HepG2 (cell line): ENCODE results near the gene CENPE. TPM values are rescaled to one million over a fixed set of nuclear protein-coding genes. Genes with fewer than 3 reads are reported as not detected.
A peak's percentile ranks its signal among the peaks of the same experiment; 100 is the strongest.

Experiments
- AHDC1 ChIP-seq: sonication (generic); formaldehyde crosslinking; IDR thresholded peaks from 2 replicates; pipeline ENCODE4 v1.5.1; 2020; ENCODE audit warnings: mild to moderate bottlenecking, missing genetic modification reagents, borderline replicate concordance
- FOSL1 ChIP-seq: sonication (generic); formaldehyde crosslinking; IDR thresholded peaks from 2 replicates; pipeline ENCODE4 v1.9.0; 2021; ENCODE audit warnings: missing genetic modification reagents, borderline replicate concordance
- PLRG1 ChIP-seq: fragments of 450-650 bp; conservative IDR thresholded peaks from 2 replicates; pipeline ENCODE4 v1.6.1; 2016
- RXRB ChIP-seq: IDR thresholded peaks from 2 replicates; pipeline ENCODE4 v1.6.1; 2016; ENCODE audit warnings: borderline replicate concordance, missing genetic modification reagents, missing compliant biosample characterization
- SNAPC2 ChIP-seq: sonication (generic); formaldehyde crosslinking; IDR thresholded peaks from 2 replicates; pipeline ENCODE4 v1.8.1; 2022; ENCODE audit warnings: mild to moderate bottlenecking, missing genetic modification reagents
- ZNF136 ChIP-seq: sonication (generic); formaldehyde crosslinking; IDR thresholded peaks from 2 replicates; pipeline ENCODE4 v1.8.1; 2022; ENCODE audit warnings: low read depth, mild to moderate bottlenecking, moderate library complexity, missing genetic modification reagents
- ZNF263 ChIP-seq: sonication (generic); formaldehyde crosslinking; IDR thresholded peaks from 2 replicates; pipeline ENCODE4 v1.4.0; 2020; ENCODE audit warnings: missing genetic modification reagents
- ZNF292 ChIP-seq: sonication (generic); formaldehyde crosslinking; IDR thresholded peaks from 2 replicates; pipeline ENCODE4 v1.8.1; 2022; ENCODE audit warnings: mild to moderate bottlenecking, low read depth, missing genetic modification reagents, borderline replicate concordance
- ZNF646 ChIP-seq: sonication (generic); formaldehyde crosslinking; IDR thresholded peaks from 2 replicates; pipeline ENCODE4 v1.9.0; 2021; ENCODE audit warnings: mild to moderate bottlenecking, missing genetic modification reagents
- polyA plus RNA-seq, 8 experiments: library from polyadenylated mRNA; depleted of rRNA in 3 of 8; stranded (reverse) in 7 of 8; unstranded in 1 of 8; fragments of >200 nt; fragmentation: Illumina TruSeq in 4 of 8; extraction: Trizol in 4 of 8; gene quantifications; 2 replicates each; pipeline versions ENCODE4 v1.2.1 to v1.2.3, GENCODE V29; 2011 to 2016; ENCODE audit warnings: low read depth in 4 of 8, missing spikeins in 1 of 8, mixed read lengths in 1 of 8; ENCODE audit not compliant: insufficient read depth in 1 of 8
- total RNA-seq, 5 experiments: library from RNA; depleted of rRNA; stranded (reverse); fragments of >200 nt; fragmentation: Illumina TruSeq; extraction: Trizol; gene quantifications; 2 replicates each; pipeline ENCODE4 v1.2.3, GENCODE V29; 2016; ENCODE audit warnings: low read depth in 1 of 5
- TF ChIP-seq, protein P1 (sequence below): sonication (generic); formaldehyde crosslinking; IDR thresholded peaks from 2 replicates; pipeline ENCODE4 v1.8.0; 2022; ENCODE audit warnings: missing genetic modification reagents, mild to moderate bottlenecking, moderate library complexity, borderline replicate concordance

CENPE gene
- total and polyA plus RNA-seq, 2 of the 13 experiments (the other 11 are each of a cell fraction or from before 2014, with no cell fraction given) = 2.1 to 19.8 TPM

DNA sequence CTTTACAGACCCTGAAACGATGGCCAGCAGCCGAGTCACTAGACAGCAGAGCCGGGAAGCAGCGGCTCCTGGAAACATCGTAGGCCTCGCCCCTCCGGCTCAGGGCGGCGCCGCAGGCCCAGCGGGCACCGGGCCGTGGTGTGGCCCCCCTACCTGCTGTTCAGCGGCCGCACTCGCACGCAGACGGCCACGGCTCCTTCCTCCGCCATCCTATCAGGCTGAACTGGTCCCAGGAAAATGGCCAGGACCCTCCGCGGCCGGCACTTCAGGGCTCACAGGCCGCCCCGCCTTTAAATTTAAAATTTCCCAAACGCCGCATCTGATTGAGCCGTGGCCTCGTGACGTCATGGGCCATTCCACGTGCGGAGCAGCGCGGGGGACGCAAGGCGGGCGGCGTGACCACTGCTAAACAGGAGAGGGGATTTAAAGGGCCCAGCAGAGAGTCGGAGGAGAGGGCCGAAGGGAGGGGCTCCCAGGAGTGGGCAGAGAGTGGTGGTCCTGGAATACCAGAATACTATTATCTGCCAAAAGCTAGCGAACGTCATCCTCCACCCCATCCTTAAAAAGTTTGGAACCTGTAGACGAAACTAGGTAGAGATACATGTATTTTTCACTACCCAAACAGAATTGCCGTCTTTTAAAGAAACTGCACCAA is at the start of gene CENPE (continued):
- TF ChIP-seq AHDC1 (CRISPR knock-in tag) (no peak), ZNF263 (CRISPR knock-in tag) (no peak), FOSL1 (no peak), ZNF646 (no peak), ZNF292 (no peak; the same call in 1 of the 2 replicates), SNAPC2 (CRISPR knock-in tag) (peak; percentile 79), PLRG1 (no peak), ZNF136 (CRISPR knock-in tag) (peak; percentile 72; the same call in 1 of the 2 replicates), RXRB (CRISPR knock-in tag) (no peak)
- TF ChIP-seq, protein P1, sequence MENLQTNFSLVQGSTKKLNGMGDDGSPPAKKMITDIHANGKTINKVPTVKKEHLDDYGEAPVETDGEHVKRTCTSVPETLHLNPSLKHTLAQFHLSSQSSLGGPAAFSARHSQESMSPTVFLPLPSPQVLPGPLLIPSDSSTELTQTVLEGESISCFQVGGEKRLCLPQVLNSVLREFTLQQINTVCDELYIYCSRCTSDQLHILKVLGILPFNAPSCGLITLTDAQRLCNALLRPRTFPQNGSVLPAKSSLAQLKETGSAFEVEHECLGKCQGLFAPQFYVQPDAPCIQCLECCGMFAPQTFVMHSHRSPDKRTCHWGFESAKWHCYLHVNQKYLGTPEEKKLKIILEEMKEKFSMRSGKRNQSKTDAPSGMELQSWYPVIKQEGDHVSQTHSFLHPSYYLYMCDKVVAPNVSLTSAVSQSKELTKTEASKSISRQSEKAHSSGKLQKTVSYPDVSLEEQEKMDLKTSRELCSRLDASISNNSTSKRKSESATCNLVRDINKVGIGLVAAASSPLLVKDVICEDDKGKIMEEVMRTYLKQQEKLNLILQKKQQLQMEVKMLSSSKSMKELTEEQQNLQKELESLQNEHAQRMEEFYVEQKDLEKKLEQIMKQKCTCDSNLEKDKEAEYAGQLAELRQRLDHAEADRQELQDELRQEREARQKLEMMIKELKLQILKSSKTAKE (CRISPR knock-in tag) = no peak
